T-helper 1 cell treated with Interleukin-12 subunit alpha and Interleukin-12 subunit beta and Interleukin-4 antibody, amounts not matched to agents 30 μg/mL and 1 μg/mL, for 36 hours (primary cell): ENCODE results near the gene MTF2.
A peak's percentile ranks its signal among the peaks of the same experiment; 100 is the strongest.

Experiments
- H3K27ac Mint-ChIP-seq: one replicate; pipeline ENCODE4 v1.8.0; 2021; ENCODE audit warnings: mild to moderate bottlenecking, mixed read lengths
- H3K27me3 Mint-ChIP-seq: one replicate; pipeline ENCODE4 v1.8.0; 2021; ENCODE audit warnings: low read depth, mixed read lengths
- H3K36me3 Mint-ChIP-seq: one replicate; pipeline ENCODE4 v1.8.0; 2021; ENCODE audit warnings: low read depth, mixed read lengths
- H3K4me1 Mint-ChIP-seq: one replicate; pipeline ENCODE4 v1.8.0; 2021; ENCODE audit warnings: low read depth, mixed read lengths
- H3K4me3 Mint-ChIP-seq: one replicate; pipeline ENCODE4 v1.8.0; 2021; ENCODE audit warnings: mild to moderate bottlenecking, moderate library complexity, mixed read lengths
- H3K9me3 Mint-ChIP-seq: one replicate; pipeline ENCODE4 v1.8.0; 2021; ENCODE audit warnings: mixed read lengths

MTF2 gene

GRCh38 chr1:93061895-93062792 lies 16.9 kb upstream of the MTF2 start:
- H3K27ac Mint-ChIP-seq = no peak overlapping the region
- H3K4me1 Mint-ChIP-seq = peaks cover 2% of the 10 kb centered on the region
- no peaks in the 10 kb centered on the region for H3K9me3 Mint-ChIP-seq
- peaks cover 43% of the 10 kb centered on the region for H3K27me3 Mint-ChIP-seq
- no peaks in the 10 kb centered on the region for H3K36me3 Mint-ChIP-seq
- H3K4me3 Mint-ChIP-seq = no peak overlapping the region

DNA sequence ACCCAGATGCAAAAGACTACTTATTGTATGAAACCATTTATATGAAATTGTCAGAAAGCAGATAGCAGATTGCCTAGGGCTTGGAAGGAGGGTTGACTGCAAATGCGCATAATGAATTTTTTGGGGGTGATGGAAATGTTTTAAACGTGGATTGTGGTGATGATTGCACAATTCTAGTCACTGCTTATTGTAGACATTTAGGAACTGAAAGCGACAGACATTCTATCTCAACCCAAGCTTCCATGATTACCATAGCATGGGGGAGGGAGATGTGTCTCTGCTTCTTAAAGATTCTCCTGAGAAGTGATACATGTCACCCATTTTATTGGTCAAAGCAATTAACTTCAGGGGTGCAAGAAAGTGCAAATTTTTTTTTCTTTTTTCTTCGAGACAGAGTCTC lies 2.8 kb upstream of the MTF2 start:
- Mint-ChIP-seq H3K9me3 (no peaks in the 10 kb centered on the region), H3K4me1 (peaks cover 21% of the 10 kb centered on the region), H3K27ac (no peak overlapping the region), H3K4me3 (no peak overlapping the region), H3K36me3 (peaks cover 5% of the 10 kb centered on the region), H3K27me3 (peaks cover 3% of the 10 kb centered on the region)

GRCh38 chr1:93078203-93078602 lies 880 bp upstream of the MTF2 start:
- Mint-ChIP-seq H3K27me3 (peaks cover 3% of the 10 kb centered on the region), H3K27ac (peak overlapping the region; percentile 88), H3K4me3 (peak overlapping the region; percentile 98), H3K9me3 (no peaks in the 10 kb centered on the region), H3K36me3 (peaks cover 9% of the 10 kb centered on the region), H3K4me1 (peaks cover 33% of the 10 kb centered on the region)

- H3K4me3 Mint-ChIP-seq = peak overlapping the region; percentile 98
- peak overlapping the region; percentile 88 for H3K27ac Mint-ChIP-seq
- peaks cover 13% of the 10 kb centered on the region for H3K36me3 Mint-ChIP-seq
- peaks cover 3% of the 10 kb centered on the region for H3K27me3 Mint-ChIP-seq
- no peaks in the 10 kb centered on the region for H3K9me3 Mint-ChIP-seq
- H3K4me1 Mint-ChIP-seq = peaks cover 36% of the 10 kb centered on the region
Observed at GRCh38 chr1:93078638-93078985, 471 bp upstream of the MTF2 start.

GRCh38 chr1:93079685-93080141 lies 630 bp downstream of the MTF2 start:
- Mint-ChIP-seq H3K27me3 (no peaks in the 10 kb centered on the region), H3K4me1 (peaks cover 41% of the 10 kb centered on the region), H3K36me3 (peaks cover 23% of the 10 kb centered on the region), H3K4me3 (peak overlapping the region; percentile 98), H3K27ac (peak overlapping the region; percentile 88), H3K9me3 (peaks cover 3% of the 10 kb centered on the region)

- Mint-ChIP-seq H3K27ac (peak overlapping the region; percentile 88), H3K4me1 (peaks cover 41% of the 10 kb centered on the region), H3K36me3 (peaks cover 24% of the 10 kb centered on the region), H3K4me3 (peak overlapping the region; percentile 98), H3K9me3 (peaks cover 3% of the 10 kb centered on the region), H3K27me3 (no peaks in the 10 kb centered on the region)
Observed at GRCh38 chr1:93080179-93080823, 1.2 kb downstream of the MTF2 start.

- Mint-ChIP-seq H3K27ac (peak overlapping the region; percentile 68), H3K9me3 (peaks cover 3% of the 10 kb centered on the region), H3K36me3 (peaks cover 35% of the 10 kb centered on the region), H3K4me1 (peaks cover 47% of the 10 kb centered on the region), H3K27me3 (no peaks in the 10 kb centered on the region), H3K4me3 (peak overlapping the region; percentile 98)
Observed at GRCh38 chr1:93081716-93082115, 2.6 kb downstream of the MTF2 start.

DNA sequence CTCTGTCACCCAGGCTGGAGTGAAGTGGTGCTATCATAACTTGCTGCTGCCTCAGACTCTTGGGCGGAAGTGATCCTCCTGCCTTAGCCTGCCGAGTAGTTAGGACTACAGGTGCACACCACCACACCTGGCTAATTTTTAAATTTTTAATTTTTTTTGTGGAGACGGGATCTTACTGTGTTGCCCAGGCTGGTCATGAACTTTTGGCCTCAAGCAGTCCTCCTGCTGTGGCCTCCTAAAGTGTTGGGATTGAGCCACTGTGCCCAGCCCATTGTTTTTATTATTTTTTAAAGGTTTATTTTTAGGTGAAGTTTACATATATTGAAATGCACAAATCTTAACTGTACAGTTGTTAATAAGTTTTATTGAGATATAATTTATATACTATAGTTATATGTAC lies 3.2 kb downstream of the MTF2 start:
- peaks cover 3% of the 10 kb centered on the region for H3K9me3 Mint-ChIP-seq
- peaks cover 36% of the 10 kb centered on the region for H3K36me3 Mint-ChIP-seq
- H3K27me3 Mint-ChIP-seq = no peaks in the 10 kb centered on the region
- H3K4me1 Mint-ChIP-seq = peaks cover 45% of the 10 kb centered on the region
- no peak overlapping the region for H3K27ac Mint-ChIP-seq
- H3K4me3 Mint-ChIP-seq = no peak overlapping the region

GRCh38 chr1:93083979-93084378 lies 4.9 kb downstream of the MTF2 start:
- Mint-ChIP-seq H3K4me3 (no peak overlapping the region), H3K27me3 (no peaks in the 10 kb centered on the region), H3K27ac (no peak overlapping the region), H3K36me3 (peaks cover 36% of the 10 kb centered on the region), H3K4me1 (peaks cover 41% of the 10 kb centered on the region), H3K9me3 (peaks cover 3% of the 10 kb centered on the region)

DNA sequence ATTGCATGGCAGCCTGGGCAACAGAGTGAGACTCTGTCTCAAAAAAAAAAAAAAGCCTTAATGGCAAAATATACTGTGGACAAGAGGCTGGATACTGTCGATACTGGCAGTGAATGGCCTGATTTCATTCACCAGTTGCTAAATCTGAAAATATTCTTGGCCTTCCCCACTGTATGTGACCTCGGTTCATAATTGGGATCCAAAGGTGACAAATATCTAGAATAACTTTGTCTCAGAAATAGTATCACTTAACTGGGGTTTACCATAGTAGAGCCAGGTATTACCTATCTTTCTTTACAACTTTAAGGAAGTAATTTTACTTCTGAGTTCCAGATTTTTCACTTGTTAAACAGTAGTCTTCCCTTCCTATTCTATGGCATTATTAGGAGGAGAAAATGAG lies 8.4 kb downstream of the MTF2 start:
- peaks cover 27% of the 10 kb centered on the region for H3K4me1 Mint-ChIP-seq

GRCh38 chr1:93093332-93094006 lies 14.4 kb downstream of the MTF2 start:
- H3K27ac Mint-ChIP-seq = no peak overlapping the region
- no peaks in the 10 kb centered on the region for H3K9me3 Mint-ChIP-seq
- H3K36me3 Mint-ChIP-seq = peaks cover 6% of the 10 kb centered on the region
- no peaks in the 10 kb centered on the region for H3K27me3 Mint-ChIP-seq
- no peak overlapping the region for H3K4me3 Mint-ChIP-seq
- H3K4me1 Mint-ChIP-seq = peaks cover 20% of the 10 kb centered on the region

More for the DNA sequence above, 8.4 kb downstream of the MTF2 start:
- no peak overlapping the region for H3K27ac Mint-ChIP-seq
- peaks cover 31% of the 10 kb centered on the region for H3K36me3 Mint-ChIP-seq
- H3K27me3 Mint-ChIP-seq = no peaks in the 10 kb centered on the region
- H3K9me3 Mint-ChIP-seq = peaks cover 3% of the 10 kb centered on the region
- no peak overlapping the region for H3K4me3 Mint-ChIP-seq

DNA sequence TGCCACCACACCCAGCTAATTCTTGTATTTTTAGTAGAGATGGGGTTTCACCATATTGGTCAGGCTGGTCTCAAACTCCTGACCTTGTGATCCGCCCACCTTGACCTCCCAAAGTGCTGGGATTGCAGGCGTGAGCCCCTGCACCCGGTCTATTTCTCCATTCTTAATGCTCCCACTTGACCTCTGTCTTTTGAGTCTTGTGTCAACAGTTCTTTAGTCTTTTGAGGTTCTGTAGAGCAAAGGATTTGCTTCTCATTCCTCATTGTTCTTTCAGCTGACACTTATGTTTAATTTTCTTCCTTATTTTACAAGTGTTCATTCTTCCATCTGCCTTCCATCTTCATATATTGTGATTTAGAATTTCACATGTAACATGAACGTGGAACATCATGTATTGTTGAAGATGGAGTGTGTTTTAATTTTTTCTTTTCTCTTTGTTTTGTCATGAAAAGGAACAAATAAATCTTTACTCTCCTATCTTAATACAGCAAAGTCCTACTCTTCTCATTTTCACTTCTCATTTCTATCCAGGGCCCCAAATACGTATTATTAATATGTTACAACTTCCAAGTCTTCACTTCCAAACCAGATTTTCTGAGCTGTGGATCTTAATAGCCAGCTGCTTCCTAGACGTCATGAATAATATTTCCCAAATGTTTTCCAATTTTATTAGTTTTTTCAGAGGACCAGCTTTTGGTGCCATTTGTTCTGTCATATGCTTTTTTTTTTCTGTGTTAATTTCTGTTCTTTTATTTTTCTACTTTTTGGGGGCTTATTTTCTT lies 16.9 kb downstream of the MTF2 start:
- Mint-ChIP-seq H3K9me3 (no peaks in the 10 kb centered on the region), H3K27ac (no peak overlapping the region), H3K4me3 (no peak overlapping the region), H3K36me3 (peaks cover 6% of the 10 kb centered on the region), H3K4me1 (peaks cover 26% of the 10 kb centered on the region), H3K27me3 (no peaks in the 10 kb centered on the region)

- H3K27me3 Mint-ChIP-seq = no peaks in the 10 kb centered on the region
- peaks cover 16% of the 10 kb centered on the region for H3K4me1 Mint-ChIP-seq
- no peak overlapping the region for H3K27ac Mint-ChIP-seq
- H3K4me3 Mint-ChIP-seq = no peak overlapping the region
- peaks cover 7% of the 10 kb centered on the region for H3K9me3 Mint-ChIP-seq
- H3K36me3 Mint-ChIP-seq = peaks cover 28% of the 10 kb centered on the region
Observed at GRCh38 chr1:93102142-93102541, 23.1 kb downstream of the MTF2 start.

GRCh38 chr1:93106226-93106625 lies 27.1 kb downstream of the MTF2 start:
- Mint-ChIP-seq H3K9me3 (peaks cover 15% of the 10 kb centered on the region), H3K4me3 (no peak overlapping the region), H3K27ac (no peak overlapping the region), H3K27me3 (no peaks in the 10 kb centered on the region), H3K4me1 (peaks cover 11% of the 10 kb centered on the region), H3K36me3 (peaks cover 37% of the 10 kb centered on the region)
